ENCODE results near the gene MAMDC4.
A peak's percentile ranks its signal among the peaks of the same experiment; 100 is the strongest.
"Not testable (repeated sequence)": the region's sequence is repeated elsewhere in the genome, so short reads cannot be mapped to it uniquely, and the experiment has no call there.

The MAMDC4 gene

DNA sequence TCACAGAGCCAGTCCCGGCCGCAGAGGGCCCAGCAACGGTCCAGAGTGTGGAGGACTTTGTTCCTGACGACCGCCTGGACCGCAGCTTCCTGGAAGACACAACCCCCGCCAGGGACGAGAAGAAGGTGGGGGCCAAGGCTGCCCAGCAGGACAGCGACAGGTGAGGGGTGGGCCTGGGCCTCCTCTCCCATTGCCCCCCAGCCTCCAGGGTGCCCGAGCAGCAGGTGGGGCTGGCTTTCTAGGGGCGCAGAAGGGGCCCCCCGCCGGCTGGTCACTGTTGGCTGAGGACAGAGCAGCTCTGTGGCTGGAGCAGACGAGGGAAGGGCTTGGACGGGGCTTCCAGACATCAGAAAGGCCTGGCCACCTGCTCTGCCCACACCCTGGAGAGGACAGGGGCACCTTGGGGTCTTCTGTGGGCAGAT is 14.3 kb upstream of the MAMDC4 start:
- not testable (repeated sequence) for FAIRE-seq; DNase-seq (ENCODE audit: insufficient read length, low spot score)

DNA sequence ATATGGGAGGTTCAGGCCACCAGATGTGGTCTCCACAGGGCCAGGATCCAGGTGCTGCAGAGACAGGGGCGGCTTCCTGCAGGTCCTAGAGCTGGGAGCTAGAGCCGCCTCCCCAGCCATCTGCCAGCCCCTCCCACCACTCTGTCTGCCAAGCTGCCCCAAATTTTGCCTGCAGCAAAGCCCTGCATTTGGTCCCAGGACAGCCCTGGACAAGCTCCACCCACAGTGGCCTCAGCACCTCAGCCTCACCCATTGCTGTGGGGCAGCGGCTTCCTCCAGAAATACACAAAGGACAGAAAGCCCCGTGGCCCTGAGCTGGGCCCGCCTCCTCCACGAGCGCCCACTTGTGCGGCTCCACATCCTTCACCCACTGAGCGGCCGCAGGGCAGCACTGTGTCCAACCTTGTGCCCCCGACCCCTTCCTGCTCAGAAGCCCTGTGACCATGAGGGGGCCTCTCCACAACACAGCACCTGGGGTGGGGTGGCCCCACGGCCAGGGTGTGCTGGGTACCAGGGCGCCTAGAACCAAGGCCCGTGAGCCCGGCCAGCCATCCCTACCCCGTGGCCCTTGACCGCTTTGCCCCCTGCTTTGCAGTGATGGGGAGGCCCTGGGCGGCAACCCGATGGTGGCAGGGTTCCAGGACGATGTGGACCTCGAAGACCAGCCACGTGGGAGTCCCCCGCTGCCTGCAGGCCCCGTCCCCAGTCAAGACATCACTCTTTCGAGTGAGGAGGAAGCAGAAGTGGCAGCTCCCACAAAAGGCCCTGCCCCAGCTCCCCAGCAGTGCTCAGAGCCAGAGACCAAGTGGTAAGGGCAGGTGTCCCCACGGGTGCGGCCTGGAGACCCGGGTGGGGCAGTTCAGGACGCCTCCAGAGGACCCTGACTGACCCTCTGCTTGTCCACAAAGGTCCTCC is 13.6 kb upstream of the MAMDC4 start:
- no peak for FAIRE-seq

DNA sequence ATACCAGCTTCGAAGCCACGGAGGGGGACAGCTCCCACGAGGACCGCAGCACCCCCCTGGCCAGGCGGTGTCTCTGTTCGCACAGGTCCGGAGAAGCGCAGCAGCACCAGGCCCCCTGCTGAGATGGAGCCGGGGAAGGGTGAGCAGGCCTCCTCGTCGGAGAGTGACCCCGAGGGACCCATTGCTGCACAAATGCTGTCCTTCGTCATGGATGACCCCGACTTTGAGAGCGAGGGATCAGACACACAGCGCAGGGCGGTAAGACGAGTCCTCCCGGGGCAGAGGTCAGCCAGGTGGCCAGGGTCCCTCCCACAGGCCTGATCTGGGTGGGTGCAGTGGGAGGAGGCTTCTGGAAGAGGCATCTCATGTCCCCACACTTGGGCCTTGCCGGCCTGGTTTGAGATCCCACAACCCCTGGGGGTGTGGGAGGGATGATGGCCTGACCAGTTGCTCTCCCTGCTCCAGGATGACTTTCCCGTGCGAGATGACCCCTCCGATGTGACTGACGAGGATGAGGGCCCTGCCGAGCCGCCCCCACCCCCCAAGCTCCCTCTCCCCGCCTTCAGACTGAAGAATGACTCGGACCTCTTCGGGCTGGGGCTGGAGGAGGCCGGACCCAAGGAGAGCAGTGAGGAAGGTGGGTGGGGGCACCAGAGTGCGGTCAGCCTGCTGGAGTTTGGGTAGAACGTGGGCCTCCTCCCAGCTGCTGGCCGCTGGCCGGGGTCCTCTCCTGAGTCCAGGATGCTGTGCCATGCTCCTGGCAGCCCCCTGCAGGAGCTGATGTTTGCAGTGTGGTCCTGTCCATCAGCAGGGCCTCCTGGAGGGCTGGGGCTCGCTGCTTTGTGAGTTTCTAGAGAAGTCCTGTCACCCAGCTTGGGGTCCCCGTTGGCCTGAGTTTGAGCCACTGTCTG is 12.7 kb upstream of the MAMDC4 start:
- FAIRE-seq: no peak

More for the DNA sequence above, 13.6 kb upstream of the MAMDC4 start:
- no peak for DNase-seq (ENCODE audit: insufficient read length, low spot score)

DNA sequence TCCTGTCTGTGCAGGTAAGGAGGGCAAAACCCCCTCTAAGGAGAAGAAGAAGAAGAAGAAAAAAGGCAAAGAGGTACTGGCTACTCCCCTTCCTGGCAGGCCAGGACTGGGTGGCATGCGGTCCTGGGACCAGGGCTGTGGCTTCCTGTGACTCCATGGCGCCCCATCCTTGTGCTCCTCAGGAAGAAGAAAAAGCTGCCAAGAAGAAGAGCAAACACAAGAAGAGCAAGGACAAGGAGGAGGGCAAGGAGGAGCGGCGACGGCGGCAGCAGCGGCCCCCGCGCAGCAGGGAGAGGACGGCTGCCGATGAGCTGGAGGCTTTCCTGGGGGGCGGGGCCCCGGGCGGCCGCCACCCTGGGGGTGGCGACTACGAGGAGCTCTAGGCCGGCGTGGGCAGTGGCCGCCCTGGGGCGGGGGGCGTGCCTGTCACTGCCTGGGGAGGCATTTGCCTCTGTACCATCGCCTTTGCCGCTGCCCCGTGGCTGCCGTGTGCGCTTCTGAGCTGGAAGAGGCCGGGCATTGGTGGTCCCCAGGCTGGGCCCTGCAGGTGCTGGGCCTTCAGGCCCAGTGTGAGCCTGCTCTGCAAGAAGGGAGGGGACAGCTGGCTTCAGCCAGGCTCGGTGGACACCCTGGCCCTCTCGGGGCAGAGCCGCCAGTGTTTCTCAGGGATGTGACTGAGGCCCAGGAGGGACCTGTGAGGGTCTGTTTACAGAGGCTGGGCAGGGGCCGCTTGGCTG is 11.8 kb upstream of the MAMDC4 start:
- DNase-seq (ENCODE audit: insufficient read length, low spot score) (no peak), FAIRE-seq (no peak)

More for the DNA sequence above, 12.7 kb upstream of the MAMDC4 start:
- no peak for DNase-seq (ENCODE audit: insufficient read length, low spot score)

DNA sequence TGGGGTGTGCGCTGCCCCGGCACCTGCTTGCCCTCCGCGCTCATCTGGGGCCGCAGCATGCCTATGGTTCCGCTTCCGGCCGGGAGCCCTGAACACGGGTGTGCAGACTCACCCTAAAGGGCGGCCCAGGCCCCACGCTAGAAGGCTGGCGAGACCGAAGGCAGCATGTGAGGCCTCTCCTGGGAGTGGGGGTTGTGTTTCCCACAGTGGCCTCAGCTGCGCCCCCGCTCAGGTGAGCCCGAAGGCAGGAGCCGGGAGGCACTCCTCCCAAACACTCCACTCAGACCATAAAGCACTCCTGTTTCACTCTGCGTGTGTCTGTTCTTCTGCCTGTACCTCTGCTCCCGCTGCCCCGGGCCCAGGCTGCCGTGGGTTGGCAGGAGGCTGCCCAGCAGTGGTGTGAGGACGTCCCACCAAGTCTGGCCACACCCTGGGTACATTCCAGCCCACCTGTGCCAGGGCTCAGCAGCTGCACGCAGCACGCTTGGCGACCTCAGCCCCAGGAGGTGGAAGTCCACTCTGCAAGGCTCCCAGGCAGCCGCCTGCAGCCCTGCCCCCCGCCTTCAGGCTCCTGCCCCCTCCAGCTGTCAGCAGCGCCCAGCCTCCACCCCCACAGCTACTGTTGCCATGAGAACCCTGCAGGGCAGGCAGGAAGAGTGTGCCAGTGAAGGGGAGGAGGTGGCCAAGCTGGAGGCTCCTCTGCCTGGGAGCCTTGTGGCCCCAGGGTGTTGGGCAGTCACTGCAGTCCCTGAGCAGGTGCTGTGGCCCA is 11.1 kb upstream of the MAMDC4 start:
- DNase-seq (ENCODE audit: insufficient read length, low spot score) (no peak), FAIRE-seq (no peak)

GRCh38 chr9:136841646-136842379 is 10.3 kb upstream of the MAMDC4 start:
- FAIRE-seq; DNase-seq (ENCODE audit: insufficient read length, low spot score): not testable (repeated sequence)

DNA sequence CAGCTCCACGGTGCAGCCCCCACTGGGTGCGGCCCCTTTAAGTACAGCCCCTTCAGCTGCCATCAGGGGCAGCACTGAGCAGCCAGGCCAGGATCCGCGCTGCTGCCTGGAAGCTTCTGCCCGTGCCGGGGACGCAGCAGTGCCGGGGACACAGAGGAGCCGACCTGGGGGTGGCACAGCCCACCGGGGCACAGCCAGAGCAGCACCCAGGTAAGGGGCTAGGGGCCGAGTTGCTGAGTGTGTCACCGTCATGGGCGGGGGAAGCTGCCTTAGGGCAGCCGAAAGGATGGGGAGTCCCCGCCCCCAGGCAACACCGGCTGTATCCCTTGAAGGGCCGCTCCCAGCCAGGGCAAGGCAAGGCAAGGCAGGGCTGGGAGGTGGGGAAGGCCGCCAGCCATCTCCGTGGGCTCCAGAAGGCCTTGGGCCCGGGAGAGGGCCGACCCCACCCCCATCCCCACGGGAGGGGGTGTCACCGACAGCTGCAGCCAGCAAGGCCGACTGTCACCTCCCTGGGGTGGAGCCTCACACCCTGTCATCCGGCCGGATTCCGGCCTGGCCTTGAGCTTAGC is 9.7 kb upstream of the MAMDC4 start, which contains the start of gene AJM1:
Gene AJM1, plus strand, starts transcription at position 99 of the 569 bp plus-strand sequence. CDS start 1,937 bp downstream, outside the sequence.
- FAIRE-seq: peak; percentile 90

GRCh38 chr9:136843159-136843800 is 8.9 kb upstream of the MAMDC4 start:
- peak; percentile 4 for FAIRE-seq
- not testable (repeated sequence) for DNase-seq (ENCODE audit: insufficient read length, low spot score)

More for the DNA sequence above, 9.7 kb upstream of the MAMDC4 start, which contains the start of gene AJM1:
- peak; percentile 97 for DNase-seq (ENCODE audit: insufficient read length, low spot score)

DNA sequence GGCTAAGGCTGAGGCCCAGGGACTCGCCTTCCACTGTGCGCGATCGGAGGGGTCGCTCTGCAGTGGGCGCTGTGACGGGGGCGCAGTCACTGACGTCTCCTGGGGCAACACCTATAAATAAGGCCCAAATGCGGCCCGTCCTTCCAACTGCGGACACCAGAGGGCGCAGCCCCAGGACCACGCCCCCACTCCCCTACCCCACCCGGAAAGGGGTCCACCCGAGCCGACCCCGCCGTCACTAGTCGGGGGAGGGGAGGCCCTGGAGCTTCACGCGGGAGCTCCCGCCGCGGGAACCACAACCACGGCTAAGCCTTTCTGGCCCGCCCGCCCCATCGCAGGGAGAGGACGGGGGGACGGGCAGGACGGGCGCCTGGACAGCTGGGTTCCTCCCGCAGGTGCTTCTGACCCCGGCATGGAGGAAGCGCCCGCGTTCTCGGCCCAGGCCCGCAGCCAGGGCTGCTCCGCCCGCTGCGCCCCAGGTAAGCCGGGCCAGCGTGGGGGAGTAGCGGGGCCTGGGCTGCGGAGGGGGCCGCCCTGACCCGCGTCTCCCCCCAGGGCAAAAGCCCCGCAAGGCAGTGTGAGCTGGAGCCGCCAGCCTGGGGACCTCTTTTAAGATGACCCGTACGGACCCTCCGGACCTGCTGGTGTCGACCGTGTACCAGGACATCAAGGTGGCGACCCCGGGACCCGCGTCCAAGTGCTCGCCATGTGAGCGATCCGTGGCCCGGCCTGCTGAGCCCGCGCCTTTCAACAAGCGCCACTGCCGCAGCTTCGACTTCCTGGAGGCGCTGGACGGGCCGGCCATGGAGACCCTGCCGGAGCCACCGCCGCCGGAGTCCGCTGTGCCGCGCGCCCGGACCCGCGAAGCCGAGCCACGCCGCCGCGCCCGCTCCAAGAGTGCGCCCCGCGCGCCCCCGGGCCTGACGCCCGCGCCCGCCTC is 8.1 kb upstream of the MAMDC4 start:
- not testable (repeated sequence) for DNase-seq (ENCODE audit: insufficient read length, low spot score); FAIRE-seq

- DNase-seq (ENCODE audit: insufficient read length, low spot score): no peak
- FAIRE-seq: no peak
Measured at GRCh38 chr9:136844761-136845464, 7.2 kb upstream of the MAMDC4 start.

- DNase-seq (ENCODE audit: insufficient read length, low spot score): no peak
- FAIRE-seq: no peak
Measured at GRCh38 chr9:136845465-136846260, 6.5 kb upstream of the MAMDC4 start.

- no peak for DNase-seq (ENCODE audit: insufficient read length, low spot score)
Measured at GRCh38 chr9:136846376-136847087, 5.6 kb upstream of the MAMDC4 start.

GRCh38 chr9:136847088-136847825 is 4.9 kb upstream of the MAMDC4 start:
- no peak for FAIRE-seq
- DNase-seq (ENCODE audit: insufficient read length, low spot score): no peak

More at GRCh38 chr9:136846376-136847087, 5.6 kb upstream of the MAMDC4 start:
- no peak for FAIRE-seq

DNA sequence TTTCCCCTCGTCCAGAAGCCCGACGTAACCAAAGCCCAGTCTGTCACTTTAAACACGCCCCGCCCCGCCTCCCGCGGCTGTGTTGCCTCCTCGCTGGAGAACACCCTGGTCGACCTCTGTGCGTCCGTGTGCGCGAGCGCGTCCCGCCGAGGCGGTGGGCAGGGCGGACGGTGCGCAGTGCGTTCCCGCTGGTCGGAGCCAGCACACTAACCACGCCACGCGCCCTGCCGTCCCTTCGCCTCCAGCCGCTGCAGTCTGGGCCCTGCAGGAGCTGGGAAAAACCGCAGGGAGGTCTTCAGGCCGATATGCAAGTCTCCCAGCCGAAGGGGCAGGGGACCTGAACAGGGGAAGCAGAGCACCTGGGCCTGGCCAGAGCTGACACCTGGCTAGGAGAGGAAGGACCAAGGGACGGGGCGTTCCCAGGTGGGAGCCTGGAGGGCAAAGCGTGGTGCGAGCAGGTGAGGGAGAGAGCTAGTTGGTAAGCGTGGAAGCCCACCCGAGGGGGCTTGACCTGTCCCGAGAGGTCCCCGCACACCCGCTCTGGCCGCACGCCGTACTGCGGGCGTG is 4.2 kb upstream of the MAMDC4 start:
- peak; percentile 91 for DNase-seq (ENCODE audit: insufficient read length, low spot score)
- FAIRE-seq: peak; percentile 91

All from GM19239 (cell line).